ENCODE data around the gene FAM83G.
"Not testable (repeated sequence)": the region's sequence is repeated elsewhere in the genome, so short reads cannot be mapped to it uniquely, and the experiment has no call there.

The FAM83G gene

DNA sequence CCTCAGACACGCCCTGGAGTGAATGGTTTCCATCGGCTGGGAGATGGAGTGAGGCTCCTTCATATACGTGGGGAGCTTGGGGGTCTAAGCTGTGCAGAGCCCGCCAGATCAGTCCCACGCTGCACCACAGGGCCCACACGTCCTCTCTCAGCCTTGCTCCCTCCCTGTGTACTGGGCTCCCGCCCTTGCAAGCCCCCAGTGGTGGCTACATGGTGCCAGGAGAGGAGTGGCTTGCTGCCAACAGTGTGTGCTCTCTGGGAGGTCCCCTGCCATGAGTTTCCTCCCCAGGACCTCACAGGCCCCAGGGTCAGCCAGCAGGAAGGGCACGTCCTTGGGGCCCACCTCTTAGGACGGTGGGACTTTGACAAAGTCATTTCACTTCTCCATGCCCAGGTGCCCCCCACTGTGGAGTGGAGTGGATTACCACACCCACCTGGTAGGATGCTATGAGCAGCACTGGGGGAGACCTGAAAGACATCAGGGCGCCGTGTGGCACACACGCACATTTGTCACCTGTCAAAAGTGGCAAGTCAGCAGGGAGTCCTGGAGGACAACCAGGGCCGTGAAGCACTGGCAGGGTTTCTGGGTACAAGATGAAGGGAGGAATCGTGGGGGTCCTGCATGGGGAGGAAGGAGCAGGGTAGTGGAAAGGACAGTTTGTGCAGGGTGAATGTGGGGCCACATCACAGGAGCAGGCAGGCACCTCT lies 38.9 kb downstream of the FAM83G start:
- no peak for DNase-seq

DNA sequence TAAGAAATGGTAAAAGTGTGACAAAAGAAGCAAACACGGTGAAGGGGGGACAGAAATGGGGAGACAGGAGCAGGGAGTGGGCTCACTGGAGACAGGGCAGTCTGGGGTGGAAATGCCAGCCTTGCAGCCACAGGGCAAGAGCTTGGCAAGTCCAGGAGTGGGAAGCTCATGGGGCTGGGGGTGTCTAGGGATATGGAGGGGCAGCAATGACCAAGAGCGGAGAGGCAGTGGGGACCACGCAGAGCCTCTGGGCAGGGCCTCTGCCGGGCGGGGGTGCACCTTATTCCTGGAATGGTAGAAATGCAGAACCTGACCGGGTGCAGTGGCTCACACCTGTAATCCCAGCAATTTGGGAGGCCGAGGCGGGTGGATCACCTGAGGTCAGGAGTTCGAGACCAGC lies 40.0 kb downstream of the FAM83G start:
- DNase-seq: no peak

DNA sequence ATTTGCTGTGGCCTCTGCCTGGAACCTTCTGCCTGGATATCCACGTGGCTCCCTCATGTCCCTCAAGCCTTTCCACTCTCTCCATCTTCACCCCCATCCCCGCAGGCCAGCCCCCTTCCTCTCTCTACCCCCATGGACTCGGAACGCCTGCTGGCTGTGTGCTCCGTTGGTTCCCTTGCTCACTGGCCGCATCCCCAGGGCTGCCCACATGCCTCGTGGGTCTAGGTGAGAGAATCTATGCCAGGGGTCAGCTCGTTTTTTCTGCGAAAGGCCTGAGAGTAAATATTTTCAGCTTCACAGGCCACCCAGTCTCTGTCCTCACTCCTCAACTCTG lies 40.6 kb downstream of the FAM83G start:
- no peak for DNase-seq

DNA sequence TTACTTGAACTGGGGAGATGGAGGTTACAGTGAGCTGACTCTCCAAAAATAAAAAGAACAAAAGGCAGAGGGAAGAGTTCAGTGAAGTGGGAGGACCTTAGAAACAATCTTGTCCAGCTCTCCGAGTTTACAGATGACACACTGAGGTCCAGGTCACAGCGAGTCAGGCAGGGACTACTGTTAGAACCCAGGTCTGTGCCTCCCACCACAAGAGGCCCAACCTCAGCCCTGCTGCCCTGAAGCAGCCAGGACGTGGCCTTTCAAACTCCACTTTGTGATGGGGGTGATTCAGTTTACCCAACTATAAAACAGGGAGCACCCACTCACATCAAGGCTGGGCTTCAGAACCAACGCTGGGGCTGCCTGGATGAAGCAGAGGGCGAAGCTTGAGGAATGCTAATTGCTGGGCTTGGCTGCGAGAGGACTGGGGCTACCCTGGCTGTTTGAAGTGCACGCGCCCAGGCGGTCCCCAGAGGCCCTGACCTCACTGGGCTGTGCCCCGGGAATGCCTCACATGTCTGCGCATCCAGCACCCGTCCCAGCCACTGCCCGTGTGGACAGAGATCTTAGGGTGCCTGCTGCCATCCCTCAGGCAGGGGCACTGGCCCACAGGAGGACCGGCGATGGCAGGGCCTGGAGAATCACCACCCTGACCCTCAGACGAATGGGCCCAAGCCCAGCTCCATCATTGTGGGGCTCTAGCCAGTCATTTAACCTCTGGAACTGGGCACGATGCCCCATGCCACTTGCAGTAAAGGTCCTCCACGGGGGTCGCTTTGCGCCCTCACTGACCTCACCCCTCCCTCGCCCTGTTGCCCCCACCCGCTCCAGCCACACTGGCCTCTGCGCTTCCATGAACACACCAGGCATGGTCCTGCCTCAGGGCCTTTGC lies 41.2 kb downstream of the FAM83G start:
- DNase-seq: no peak

DNA sequence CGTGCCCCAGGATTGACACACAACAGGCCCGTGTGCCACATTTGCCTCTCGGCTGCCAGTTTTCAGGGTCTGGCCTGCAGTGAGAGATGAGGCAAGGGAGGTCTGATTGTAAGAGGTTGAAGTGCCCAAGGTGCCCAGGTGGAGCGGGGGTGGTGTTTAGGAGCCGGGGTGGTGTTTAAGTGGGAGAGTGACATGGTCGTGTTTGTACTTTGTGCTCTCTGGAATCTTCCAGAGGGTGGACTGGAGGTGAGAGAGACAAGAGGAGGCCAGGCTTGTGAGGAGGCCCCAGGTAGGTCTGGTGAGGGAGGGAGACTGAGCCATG lies 42.1 kb downstream of the FAM83G start:
- DNase-seq: no peak

DNA sequence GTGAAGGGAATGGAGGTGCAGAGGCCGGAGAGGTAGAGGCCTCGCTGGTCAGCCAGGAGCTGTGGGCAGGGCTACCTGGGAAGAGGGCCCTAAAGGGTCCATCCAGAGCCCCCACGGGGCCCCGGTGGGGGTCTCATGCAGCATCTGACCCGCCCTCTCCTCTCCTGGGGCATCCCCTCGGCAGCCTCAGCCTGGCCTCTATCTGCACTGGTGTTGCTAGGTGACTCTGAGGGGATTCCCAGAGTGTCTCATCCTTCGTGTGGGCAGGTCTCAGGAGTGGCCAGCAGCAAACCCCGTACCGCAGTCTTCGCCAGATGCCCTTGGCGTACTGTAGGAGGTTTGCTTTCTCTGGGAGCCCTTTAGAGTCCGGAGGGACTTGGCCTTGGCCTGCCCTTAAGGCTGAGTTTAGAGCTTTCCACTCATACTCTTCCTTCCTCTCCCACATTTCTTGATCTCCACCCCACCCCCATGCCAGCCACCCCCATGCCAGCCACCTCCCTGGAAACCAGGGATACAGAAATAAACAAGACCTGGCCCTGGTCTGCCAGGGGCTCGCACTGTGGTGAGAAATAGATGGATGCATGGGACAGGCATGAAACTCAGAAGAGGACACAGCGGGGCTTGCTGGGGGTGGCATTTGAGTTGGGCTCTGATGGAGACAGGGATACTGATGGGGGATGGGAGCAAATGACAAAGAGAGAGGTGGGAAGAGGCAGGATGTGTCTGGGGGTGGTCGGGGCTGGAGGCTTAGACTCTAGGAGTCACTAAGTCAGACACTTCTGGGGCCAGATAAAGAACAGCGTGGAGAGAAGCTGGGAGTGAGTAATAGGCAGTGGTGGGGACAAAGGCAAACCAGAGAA lies 42.7 kb downstream of the FAM83G start:
- DNase-seq: no peak

DNA sequence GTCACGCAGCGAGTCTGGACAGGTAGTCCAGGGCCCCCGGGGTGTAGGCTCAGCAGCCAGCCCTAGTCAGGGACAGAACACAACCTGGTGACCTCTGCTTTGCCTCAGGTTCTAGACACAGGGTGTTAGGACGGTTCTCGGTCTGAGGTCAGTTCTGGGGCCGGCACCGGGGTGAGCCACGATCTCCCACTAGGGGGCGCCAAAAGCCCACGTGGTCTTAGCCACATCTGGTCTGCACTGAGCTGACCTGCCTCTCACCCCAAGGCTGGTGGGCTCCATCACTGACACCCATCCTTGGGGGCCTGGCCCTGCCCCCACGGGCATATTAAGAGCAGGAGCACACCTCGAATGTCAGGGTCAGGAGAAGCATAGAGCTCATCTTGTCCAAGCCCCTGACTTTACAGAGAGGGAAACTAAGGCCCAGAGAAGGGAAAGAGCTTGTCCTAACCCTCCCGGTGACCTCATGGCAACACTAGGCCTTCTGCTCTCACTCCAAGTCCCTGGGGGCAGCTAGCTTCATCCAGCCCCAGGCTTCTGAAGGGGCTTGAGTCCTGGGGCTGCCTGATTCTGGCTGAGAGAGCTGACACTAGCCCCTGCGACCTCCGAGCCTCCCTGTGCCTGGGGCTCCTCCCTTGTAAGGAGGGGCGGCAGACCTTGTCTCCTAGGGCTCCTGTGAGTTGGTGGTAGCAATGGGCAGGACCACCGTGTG lies 43.6 kb downstream of the FAM83G start:
- peak; percentile 89 for DNase-seq

DNA sequence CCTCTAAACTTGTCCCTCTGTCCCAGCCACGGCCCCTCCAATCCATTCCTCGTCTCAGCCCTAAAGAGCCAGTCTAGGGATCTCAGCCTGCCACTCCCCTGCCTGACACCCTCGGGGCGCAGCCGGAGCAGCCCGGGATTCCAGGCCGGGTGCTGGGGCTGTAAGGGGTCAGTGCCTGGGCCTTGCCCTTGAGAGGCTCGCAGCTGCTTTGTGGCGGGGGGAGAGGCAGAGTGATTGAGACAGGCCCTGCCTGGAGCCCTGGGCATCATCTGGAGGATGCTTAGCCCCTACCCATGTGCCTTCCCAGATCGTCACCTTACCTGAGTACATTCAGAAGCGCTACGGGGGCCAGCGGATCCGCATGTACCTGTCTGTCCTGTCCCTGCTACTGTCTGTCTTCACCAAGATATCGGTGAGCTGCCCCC lies 44.3 kb downstream of the FAM83G start:
- no peak for DNase-seq

DNA sequence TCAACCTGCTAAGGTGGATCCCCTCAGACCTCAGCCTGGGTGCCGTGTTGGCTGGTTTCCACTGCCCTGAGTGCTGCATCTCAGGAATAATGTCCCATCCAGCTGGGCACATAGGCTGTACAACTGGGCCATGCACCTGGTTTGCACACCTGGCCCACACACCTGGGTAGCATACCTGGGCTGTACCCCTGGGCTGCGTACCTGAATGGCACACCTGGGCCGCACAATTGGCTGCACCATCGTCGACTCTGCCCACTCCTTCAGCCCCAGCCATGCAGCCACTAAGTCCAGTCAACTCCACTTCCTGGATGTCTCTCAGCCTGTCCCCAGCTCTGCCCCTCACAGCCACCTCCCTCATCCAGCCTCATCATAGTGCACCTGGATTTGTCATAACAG lies 44.7 kb downstream of the FAM83G start:
- no peak for DNase-seq

DNA sequence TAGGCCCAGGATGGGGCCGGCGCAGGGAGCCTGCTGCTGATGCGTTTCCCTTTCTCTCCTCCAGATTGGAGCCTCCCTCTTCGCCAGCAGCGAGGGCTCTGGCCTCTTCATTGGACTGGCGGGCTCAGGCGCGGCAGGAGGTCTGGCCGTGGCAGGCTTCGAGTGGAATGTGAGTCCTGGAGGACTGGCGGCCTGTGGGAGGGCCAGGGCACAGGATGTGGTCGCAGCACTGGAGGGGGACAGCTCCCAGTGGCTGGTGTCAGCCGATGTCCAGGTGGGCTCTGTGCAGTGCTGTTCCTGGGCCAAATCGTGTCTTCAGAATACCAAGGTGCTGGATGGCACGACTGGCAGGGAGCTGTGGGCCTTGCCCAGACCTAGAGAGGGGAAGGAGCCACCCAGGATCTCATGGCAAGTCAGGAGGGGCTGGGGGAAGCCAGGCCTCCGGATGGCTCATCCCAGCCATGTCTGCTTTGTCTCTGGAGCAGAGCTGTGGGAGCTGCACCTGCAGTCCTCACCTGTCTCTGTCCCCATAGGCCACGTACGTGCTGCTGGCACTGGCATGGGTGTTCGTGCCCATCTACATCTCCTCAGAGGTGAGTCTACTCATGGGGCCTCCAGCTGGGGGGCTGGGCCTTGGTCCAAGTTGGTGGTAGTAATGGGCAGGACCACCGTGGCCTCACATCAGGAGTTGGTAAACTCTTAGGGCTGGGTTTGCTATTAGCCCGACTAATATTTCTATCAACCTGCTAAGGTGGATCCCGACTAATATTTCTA lies 45.3 kb downstream of the FAM83G start:
- DNase-seq: no peak

DNA sequence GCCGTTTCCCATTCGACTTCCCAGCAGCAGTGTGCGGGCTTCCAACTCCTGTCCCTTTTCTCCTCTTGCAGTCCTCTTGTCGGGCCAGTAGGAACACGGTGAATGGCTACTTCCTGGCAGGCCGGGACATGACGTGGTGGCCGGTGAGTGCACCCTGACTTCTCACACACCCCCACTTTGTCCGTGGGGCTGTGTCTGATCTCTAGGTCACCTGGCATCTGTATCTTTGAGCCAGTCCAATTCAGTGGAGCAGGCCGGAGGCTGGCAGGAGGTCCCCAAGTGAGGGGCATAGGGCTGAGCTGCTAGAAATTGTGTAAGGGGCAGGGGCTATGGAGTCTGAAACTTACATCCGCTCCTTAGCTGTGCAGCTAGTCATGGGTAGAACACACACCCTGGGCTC lies 46.0 kb downstream of the FAM83G start:
- DNase-seq: no peak

DNA sequence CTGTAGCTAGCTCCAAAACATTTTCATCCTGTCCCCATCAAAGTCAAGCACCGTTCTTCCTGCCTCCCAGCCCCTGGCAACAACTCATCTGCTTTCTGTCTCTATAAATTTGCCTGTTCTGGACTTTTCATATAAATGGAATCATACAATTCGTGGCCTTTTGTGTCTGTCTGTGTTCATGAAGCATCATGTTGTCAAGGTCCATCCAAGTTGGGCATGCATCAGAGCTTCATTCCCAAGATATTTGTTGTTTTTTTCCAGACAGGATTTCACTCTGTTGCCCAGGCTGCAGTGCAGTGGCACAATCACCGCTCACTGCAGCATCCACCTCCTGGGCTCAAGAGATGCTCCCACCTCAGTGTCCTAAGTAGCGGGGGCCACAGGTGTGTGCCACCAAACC lies 46.7 kb downstream of the FAM83G start:
- DNase-seq: no peak

DNA sequence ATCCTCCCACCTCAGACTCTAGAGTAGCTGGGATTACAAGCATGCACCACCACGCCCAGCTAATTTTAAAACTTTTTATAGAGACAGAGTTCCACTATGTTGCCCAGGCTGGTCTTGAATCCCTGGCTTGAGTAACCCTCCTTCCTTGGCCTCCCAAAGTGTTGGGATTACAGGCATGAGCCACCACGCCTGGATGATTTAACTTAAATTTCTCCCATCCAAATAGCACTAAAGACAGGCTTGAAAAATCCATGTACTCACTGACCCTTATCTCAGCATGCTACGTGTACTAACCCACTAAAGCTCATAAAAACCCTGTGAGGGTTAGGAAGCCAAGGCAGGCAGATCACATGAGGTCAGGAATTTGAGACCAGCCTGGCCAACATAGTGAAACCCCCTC lies 48.0 kb downstream of the FAM83G start:
- no peak for DNase-seq

DNA sequence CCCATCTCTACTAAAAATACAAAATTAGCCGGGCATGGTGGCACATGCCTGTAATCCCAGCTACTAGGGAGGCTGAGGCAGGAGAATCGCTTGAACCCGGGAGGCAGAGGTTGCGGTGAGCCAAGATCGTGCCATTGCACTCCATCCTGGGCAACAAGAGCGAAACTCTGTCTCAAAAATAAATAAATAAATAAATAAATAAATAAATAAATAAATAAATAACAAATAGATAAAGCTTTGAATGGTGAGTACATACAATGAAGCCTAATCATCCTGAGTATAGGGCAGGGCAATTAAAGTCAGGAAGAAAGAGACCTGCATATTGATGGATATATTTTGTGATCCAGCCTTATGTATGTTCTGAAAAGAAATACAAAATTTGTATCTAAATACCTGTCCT lies 48.5 kb downstream of the FAM83G start:
- DNase-seq: not testable (repeated sequence)

DNA sequence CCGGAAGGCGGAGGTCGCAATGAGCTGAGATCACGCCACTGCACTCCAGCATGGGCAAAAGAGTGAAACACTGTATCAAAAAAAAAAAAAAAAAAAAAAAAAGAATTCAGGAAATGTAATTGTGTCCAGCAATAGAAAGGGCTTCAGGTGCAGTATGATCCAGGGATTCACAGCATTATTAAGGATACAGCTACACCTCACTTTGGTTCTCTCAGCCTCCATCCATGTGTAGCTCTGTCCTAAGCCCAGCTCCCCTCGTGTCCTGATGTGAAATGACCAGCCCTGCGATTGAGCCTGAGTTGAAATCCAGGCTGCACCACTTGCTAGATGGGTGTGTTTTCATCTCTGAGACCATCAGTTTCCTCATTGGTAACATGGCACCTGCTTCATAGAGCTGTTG lies 49.6 kb downstream of the FAM83G start:
- DNase-seq: no peak

DNA sequence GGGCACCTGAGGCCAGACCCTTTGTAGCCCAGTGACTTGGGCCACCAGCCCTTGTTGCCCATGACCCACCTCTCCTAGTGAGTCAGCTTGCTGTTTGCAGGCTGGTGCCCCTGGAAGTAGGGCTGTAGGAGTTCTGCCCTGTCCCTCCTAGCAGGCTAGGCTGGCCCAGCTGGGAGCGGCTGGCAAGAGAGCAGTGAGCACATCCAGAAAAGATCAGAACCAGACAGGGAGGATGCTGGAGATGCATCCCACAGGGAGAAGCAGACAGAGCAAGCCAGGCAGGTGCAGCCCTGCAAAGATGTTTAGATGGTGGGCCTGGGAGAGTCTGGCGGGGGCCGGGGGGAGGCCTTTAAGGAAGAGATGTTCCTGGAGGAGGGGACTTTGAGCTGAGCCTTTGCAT lies 50.2 kb downstream of the FAM83G start:
- no peak for DNase-seq

DNA sequence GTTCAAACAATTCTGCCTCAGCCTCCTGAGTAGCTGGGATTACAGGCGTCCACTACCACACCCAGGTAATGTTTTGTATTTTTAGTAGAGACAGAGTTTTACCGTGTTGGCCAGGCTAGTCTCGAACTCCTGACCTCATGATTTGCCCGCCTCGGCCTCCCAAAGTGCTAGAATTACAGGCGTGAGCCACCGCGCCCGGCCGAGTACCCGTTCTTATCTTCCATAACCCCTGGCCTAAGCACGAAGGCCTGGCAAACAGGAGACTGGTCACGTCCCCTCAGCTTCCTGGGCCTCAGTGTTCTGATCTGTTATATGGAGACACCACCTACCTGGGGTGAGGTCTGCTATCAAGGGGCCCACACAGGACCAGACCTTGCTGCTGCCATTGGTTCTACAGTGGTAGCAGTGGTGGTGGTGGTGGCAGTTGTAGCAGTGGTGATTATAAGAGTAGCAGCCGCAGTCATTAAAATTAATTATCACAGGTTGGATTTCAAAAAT lies 51.3 kb downstream of the FAM83G start:
- DNase-seq: no peak

DNA sequence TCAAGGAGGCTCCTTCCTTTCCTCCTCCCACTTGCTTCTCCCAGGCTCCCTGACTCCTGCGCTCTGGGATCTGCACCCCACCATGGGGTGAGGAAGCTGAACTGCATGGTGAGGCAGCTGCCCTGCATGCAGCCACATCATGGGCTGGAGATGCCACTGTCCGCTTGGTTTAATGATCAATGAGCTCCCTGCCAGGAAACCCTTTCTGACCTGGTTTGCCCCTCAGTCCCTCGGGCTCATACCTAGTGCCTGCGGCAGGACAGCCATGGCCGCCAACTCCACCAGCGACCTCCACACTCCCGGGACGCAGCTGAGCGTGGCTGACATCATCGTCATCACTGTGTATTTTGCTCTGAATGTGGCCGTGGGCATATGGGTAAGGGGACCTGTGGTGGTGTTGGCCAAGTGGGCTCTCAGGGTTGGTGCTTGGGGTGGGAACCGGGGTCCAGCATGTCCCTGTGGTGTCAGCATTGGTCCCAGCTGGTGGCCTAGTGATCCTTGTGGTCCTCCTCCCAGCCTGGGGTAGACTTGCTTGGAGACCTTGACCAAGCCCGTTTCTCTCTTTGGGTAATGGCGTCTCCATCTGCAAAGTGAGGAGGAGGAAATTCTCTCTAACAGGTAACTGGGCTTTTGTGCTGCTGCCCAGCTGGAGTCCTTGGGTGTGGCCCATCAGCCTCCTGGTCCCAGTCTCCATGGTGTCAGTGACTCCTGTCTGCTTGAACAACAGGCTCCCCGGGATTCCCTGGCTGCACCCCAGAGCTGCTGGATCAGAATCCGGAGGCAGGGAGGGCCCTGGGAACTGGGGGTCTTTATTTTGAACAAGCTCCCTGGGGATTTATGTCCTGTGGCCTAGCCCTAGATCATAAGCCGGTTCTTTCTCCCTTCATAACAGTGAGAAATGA lies 52.4 kb downstream of the FAM83G start, which contains the start of gene SLC5A10:
TSS of gene SLC5A10 (plus strand) at position 225 of the 902 bp plus-strand sequence. CDS start at position 266, 41 bp downstream.
- no peak for DNase-seq

DNA sequence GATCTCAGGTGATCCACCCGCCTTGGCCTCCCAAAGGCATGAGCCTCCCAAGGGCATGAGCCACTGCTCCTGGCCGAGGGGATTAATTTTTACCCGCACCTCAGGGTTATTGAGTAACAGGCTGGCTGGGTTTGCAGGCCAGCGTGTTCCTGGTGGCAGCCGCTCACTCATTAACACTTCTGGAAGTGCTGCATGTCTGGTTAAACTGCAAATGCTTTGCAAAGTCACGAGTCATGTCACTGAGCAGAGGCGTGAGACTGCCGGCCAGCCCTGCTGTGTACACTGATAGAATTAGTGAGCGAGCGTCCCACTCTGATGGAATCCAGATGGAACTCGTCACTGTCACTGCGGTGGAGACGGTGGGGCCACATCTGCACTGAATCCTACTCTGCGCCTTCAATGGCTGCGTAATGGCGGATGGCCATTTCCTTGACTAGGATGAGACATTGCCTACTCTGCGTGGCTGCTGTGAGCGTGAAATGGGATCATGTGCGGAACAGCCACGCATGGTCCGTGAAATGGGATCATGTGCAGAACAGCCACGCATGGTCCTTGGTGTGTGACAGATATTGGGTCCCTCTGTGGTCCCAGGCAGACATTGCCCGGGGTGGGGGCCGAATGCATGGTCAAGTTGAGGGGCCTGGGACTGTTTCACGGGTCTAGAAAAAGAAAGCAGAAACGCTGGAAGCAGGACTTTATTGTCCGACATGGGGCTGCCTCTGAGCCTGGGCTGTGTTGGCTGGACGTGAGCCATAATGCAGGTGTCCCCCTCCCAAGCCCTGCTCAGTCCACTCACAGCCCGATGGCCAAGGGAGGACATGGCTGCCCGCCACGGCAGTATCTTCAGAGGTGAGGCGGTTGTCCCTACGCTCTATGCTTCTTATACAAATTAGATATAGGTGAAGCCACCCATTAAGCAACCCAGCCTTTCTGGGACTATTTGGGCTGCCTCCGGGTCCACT lies 53.3 kb downstream of the FAM83G start:
- no peak for DNase-seq

DNA sequence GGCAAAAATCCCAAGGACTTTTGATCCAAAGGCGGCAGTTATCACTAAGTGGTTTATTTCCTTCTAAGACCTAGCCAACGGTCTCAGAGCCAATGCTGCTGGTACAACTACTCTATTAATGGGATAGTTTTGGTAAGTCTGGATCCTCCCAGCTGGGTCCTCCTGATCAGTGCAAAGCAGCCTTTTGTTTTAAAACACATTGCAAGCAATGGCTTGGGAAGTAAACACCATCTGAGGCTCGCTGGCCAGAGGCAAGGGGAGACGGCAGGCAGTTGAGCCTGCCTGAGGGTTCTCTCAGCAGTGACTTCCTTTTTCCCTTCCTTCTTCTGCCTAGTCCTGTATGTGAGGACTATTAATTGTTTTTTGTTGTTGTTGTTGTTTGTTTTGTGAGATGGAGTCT lies 54.2 kb downstream of the FAM83G start:
- DNase-seq: no peak
